Activated CD8-positive, alpha-beta memory T cell treated with anti-CD3 and anti-CD28 coated beads, Interleukin-2, amount 50 U/mL, for 1 hour (primary cell): ENCODE measurements around the gene TSKU.
"Not testable (repeated sequence)": the region's sequence is repeated elsewhere in the genome, so short reads cannot be mapped to it uniquely, and the experiment has no call there.

Experiments
- DNase-seq: peaks from one replicate; pipeline ENCODE4 v3.0.0-alpha.2; 2020; ENCODE audit errors: extremely low read depth

Gene TSKU

DNA sequence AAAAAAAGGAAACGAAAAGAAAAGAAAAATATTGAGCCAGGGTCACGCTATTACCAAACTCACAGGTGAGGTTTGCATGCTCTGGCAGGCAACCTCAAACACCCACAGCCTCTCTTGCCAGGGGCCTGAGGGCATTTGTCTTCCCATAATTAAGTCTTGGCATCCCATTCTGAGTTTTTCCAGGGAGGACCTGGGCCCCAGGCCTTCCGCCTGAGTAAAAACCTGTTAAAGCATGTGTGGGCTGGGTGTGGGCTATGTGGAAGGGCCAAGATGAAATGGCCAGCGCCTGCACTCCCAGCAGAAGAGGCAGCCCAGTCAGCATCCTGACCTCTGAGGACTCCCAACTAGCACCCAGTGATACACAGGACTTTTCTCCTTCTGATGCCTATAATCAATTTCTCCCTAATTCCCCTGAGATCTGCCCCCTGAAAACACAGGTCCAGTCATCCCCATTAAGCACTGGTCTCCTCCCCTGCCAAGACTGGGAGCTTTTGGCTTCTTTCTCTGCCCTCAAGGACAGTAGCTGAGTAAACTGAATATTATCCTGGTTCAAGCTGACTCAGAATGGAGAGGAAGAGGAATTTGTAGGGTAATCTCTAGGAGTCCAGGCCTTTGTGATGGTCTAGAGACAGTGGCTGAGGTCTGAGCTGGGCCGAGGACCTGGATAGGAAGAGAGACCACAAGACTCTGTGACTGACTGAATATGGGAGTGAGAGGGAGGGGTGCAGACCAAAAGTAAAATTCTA, 42.0 kb downstream of the TSKU start:
- DNase-seq: no peak

DNA sequence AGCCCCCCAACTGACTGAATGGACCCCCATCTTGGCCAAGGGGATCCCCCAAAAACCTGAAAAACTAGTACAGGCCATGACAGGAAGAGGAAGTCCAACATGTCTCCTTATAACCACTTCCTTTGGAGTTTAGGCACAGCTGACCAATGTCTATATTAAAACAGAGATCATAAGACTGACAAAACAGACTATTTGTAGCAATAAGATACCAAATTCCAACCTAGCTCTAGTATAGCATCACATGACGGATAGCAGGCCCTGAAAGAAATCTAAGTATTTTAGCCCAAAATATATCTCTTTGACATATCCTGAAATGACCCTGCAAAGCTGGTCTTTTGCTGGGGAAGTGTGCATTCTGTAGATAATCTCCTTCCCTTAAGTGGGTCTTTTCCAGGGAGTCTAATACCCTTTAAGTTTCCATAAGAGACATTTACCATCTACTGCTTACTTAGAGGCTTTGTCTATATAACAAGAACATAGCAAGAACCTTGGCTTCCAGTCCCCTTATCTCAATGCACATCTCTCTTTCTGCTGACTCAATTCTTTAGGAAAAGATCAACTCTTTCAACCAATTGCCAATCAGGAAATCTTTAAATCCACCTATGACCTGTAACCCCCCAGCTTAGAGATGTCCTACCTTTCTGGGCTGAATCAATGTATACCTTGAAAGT, 42.7 kb downstream of the TSKU start:
- DNase-seq: no peak

DNA sequence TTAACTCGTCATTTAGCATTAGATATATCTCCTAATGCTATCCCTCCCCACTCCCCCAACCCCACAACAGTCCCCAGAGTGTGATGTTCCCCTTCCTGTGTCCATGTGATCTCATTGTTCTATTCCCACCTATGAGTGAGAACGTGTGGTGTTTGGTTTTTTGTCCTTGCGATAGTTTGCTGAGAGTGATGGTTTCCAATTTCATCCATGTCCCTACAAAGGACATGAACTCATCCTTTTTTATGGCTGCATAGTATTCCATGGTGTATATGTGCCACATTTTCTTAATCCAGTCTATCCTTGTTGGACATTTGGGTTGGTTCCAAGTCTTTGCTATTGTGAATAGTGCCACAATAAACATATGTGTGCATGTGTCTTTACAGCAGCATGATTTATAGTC, 43.4 kb downstream of the TSKU start:
- not testable (repeated sequence) for DNase-seq

DNA sequence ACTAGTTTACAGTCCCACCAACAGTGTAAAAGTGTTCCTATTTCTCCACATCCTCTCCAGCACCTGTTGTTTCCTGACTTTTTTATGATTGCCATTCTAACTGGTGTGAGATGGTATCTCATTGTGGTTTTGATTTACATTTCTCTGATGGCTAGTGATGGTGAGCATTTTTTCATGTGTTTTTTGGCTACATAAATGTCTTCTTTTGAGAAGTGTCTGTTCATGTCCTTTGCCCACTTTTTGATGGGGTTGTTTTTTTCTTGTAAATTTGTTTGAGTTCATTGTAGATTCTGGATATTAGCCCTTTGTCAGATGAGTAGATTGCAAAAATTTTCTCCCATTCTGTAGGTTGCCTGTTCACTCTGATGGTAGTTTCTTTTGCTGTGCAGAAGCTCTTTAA, 43.8 kb downstream of the TSKU start:
- not testable (repeated sequence) for DNase-seq

DNA sequence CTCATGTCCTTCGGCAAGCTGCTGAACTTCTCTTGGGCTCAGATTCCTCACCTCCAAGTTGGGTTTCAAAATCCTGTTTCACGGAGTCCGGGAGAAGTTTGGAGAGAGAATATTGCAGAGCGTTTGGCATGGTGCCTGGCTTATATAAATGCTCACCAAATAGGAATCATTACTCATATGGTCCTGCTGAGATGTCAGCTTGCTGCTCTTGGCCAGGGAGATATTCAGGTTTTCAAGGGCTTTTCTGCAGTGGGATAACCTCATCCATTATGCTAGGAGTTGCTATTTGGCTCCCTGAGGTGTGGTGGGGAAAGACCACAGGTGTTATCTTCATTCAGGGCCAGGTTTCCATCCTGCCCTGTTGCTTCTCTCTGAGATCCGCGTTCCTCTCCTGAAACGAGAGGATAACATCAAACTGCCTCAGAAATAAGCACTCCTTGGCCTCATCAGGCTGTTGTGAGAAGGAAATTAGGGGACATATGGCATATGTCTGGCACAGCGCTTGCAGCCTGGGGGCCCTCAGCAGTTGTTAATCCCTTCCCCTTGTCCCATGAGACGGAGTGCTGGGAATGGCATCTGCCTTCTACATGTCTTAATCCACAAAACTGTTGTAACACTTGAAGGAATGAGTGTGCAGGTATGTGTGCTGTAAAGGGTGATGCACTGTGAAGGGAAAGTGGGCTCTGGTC, 47.6 kb downstream of the TSKU start:
- no peak for DNase-seq

DNA sequence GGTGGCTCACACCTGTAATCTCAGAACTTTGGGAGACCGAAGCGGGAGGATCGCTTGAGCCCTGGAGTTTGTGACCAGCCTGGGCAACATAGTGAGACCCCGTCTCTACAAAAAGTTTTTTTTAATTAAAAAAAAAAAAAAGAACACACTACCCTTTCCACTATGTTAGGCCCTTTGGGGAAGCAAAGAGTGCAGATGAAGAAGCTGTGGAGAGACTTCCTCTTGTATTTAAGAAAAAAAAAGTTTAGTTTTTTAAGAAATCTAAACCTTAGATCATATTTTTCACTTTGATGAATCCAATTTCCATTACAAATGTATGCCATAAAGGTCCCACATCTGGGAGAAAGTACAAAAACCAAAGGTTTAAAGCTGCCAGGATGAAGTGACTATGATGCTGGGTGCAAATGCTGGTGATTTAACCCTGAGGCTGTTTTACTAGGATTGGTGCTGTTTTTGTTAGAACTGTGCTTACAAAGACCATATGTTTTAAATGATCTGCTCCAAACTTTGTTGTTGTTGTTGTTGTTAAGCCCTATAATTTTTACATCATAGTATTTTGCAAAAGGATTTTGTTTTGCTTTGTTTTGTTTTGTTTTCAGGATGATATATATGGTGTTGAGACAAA, 48.6 kb downstream of the TSKU start:
- no peak for DNase-seq

DNA sequence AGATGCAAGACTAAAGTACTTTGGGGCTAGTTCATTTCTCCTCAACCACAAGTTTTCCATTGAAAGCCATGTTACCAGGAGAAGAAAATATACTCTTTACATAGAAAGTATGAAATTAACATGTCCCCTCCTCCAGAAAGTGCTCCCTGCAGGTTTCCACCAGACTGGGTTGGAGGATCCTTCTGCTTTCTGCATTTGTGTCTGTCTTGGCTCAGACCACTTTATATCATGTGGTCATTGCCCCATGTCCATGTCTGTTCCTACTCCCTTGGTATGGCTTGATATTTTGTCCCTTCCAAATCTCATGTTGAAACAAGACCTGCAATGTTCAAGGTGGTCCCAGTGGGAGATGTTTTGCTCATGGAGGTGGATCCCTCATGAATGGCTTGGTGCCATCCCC, 49.2 kb downstream of the TSKU start:
- no peak for DNase-seq

DNA sequence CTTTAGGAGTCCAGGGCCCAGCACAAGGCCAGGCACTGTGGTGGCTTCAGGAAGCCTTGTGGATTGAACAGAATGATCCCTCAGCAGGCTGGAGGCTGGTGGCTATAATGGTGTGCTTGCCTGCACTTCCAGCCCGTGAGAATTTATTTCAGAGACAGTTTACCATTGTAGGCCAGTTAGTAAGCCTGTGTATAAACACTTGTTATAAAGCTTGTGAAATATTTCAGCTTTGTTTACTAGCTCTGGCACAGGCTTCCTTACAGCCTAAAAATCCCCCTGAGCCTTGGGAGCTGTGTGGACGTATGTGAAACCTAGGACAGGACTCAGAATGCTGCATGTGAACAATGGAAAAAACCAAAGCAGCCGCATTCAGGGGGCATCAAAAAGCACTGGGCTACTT, 51.0 kb downstream of the TSKU start:
- DNase-seq: no peak

DNA sequence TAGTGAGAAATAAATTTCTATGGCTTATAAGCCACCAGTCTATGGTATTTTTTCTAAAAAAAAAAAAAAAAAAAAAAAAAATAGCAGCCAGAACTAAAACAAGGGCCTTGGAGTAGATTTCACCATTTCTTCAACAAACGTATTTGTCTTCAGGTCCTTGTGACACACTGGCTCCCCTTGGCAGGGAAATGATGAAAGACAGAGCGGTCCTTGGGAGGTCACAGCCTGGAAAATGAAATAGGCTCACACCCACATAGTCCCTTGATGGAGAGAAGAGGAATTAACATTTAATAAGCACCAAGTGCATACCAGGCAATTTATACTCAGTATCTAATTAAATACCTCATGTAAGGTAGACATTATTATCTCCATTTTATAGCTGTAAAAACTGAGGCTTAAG, 51.9 kb downstream of the TSKU start:
- no peak for DNase-seq

DNA sequence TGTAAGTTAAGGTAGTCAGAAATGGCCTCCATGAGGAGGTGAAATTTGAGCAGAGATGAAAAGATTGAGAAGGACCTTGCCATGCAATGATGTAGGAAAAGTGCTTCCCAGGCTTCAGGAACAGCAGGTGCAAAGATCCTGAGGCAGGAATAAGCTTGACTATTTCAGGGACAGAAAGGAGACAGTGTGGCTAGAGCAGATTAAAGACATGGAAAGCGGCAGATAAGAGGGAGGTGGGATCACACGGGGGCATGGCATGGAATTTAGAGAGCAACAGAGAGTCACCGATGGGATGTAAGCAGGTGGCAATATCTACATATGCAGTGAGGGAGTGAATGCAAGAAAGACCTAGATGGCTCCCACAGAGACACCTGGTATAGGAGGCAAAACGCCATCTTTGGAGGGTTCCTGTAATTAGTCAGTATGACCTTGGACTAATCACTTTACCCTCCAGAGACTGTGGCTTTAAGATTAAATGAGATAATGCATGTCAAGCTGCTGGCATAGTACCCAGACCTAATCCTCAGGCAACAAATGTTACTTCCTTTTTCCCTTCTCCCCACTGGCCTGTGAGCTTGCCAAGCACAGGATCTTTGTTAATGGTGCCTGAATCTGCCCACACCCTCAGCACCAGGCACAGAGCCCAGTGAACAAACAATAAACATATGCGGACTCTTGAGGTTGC, 52.9 kb downstream of the TSKU start:
- DNase-seq: no peak

DNA sequence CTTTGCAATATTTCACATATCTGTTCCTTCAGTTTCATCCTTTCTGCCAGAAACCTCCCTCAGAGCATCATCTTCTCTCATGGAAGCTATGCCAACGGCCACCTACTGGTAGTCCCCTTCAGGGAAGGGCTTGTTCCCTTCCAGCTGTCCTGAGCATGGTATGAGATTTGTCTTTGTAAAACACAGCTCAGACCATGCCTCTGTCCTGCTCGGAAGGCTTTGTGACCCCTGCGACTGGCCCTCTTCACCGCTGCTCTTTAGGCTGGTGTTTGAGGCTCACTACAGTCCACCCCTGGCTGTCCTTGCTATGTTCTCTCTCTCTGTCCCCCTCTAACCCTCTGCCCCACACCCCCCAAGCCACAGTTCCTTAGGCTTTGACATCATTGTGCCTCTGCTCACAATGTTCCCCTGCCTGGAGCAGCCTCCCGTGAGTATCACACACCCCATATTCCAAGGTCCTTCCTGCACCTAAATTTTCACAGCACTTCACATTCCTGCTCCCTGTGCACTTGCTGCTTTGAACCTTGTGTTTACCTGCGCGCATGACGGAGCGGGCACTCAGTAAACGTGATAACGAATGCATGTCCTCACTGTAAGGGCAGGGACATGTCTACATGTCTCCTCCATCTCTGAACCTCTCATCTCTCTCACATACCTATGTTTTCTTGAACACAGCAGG, 53.6 kb downstream of the TSKU start:
- no peak for DNase-seq

DNA sequence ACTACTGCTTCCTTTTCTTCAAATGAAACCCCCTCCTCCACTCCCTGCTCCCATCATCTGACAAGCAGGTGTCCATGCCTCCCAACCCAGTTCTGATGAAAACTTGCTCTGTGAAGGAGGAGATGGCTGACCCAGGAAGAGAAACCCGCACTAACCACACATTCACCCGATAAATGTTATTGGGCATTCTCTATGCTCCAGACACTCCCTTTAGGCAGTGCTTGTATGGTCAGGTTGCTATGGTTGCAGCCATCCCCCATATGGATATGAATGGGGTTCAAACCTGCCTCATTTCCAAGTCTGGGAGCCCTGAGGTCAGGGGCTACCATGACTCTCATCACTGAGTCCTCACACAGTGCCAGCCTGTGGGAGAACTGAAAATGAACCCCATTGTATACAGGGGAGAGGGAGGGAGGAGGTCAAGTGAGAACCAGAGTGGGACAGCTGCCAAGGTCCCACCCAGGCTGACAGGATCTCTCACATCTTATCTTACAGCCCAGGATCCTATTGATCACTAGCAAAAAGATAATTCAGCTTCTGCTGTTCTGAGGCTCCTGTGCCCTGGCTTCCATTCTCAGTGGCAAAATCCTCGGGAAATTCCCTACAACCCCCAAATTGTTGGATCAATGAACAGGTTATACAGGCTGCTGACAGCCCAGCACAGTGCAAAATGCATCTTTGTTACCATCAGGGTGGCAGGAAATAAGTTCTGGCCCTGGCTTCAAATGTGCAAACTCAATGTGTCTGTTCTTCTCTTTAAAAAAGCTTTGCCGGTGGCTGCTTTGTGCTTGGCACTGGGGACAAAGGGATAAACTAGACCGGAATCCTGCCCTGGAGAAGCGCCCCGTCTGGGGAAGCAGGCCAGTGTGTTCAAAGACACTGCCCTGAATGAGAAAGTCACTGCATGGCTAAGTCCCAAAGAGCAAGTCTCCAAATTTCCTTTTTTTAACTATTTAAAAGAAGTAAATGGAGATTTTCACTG, 54.8 kb downstream of the TSKU start:
- no peak for DNase-seq

DNA sequence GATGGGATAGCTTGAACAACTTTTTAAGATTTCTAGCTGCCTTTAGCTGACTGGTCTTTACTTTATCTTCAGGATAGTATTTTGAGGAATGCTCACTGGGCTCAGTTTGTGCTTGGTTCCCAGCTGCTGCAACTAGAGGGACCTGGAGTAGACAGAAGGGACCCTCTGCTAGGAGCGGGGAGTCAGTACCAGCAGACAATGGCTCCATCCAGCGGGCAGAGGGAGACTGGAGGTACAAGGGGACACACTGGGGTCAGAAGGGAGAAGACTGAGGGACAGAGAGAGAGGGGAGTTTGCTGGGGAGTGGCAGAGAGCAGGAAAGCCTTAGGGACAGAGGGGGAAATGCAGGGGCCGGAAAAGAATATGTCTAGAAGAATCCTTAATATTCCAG, 55.5 kb downstream of the TSKU start:
- DNase-seq: no peak

DNA sequence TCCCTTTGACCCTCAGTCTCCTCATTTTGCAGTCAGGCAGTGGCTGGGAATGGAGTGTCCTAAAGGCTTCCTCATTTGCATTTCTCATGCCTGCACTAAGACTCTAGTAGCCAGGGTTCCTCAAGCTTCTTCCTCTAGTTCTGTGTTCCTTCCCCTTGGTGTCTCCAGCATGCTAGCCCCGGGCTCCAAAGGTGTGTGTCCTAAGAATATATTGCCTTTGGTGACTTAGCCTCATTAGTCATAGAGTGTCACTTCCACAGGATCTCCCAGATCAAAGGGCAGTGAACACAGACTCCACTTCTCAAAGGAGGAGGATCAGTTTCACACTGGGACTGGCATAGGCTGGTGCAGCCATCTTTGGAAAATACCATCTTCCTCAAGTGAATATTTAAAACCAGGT, 56.2 kb downstream of the TSKU start:
- no peak for DNase-seq

DNA sequence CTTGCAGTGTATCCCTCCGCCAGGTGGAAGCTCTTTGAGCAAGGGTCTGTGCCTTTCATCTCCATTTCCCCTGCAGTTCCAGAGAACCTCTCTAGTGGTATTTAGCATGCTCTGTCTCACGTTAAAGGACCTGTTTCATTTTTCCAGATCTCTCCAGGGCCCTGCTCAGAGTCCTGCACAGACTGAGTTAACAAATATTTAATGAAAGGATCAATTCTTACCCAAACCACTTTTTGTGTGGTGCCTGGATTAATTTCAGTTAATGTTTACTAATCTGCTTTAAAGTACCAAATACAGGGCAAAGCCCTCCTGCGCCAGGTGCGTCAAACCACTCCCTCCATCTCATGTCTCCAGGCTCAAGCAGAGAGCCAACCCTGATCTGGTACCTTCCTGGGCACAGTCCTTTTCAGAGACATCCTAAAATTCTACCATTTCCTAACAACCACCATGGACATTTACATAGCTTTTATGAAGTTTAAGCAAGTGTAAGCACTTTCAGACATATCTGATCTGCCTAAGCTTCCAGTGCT, 58.8 kb downstream of the TSKU start:
- no peak for DNase-seq

DNA sequence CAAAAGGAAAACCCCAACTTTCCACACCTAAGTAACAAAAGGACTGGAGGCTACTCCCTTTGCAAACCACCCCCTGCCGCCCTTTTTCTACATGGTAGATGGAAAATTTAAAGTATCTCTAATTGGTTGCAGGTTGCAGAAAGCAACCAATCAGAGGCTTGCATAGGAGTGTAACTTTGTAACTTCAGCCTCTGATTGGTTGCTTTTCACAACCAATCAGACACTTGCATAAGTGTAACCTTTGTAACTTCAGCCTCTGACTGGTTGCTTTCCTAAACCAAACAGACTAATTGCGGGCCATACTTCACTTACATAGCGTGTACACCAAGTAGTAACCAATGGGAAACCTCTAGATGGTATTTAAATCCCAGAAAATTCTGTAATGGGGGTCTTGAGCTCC, 60.8 kb downstream of the TSKU start:
- DNase-seq: no peak

DNA sequence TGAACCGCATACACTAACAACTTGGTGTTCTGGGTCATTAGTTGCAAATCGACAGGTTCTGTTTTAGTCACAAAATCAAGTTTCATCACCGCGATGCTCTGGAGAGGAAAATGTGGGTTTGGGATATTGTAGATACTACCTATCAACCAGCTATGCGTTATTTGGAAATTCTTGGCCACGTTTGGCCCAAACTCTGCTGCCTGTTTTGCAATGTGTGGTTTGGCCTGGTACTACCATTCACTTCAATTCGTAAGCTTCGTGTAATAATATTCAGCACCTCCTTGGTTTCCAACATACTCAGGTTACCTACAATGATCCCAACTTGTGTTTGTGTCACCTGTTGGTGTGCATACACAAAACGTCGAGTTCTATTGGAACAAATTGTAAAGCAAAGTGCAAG, 61.4 kb downstream of the TSKU start:
- DNase-seq: no peak

DNA sequence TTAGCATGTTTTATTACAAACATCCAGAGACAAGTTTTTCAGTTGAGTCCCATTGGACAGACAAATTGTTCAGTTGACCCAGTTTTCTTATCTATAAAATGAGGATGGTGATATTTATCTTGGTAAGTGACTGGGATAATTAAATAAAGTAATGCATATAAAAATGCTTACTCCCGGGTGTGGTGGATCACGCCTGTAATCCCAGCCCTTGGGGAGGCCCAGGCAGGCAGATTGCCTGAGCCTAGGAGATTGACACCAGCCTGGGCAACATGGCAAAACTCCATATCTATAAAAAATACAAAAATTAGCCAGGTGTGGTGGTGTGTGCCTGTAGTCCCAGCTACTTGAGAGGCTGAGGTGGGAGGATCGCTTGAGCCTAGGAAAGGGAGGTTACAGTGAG, 61.9 kb downstream of the TSKU start:
- DNase-seq: no peak

DNA sequence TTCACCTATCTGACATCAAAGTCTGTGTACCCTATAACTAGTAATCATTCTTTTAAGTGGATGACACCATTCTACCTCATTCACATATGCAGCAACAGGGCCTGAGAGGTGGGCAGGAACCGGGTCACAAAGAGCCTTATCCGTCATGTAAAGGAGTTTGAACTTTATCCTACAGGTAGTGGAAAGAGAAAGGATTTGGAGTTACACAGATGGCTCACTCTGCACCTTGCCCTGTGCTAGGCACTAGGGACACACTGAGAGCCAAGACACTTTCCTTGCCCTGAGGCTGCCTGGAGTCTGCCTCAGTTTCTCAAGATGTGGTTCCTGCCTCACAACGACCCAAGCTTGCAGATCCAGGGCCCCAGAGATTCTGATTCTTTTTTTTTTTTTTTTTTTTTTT, 63.3 kb downstream of the TSKU start:
- no peak for DNase-seq
